Measurements from ENCODE around the gene PCNX3.

- no peak for TF ChIP-seq POLR2A (IDR thresholded peaks at IDR 0.05)
- no peak for TF ChIP-seq CTCF (IDR thresholded peaks at IDR 0.05)
- TF ChIP-seq POLR2AphosphoS5 (IDR thresholded peaks at IDR 0.05) = no peak
- no peak for TF ChIP-seq EP300 (IDR thresholded peaks at IDR 0.05)
These were observed 14.6 kb downstream of the PCNX3 start for GRCh38 chr11:65630215-65630614.
